Peyer's patch (tissue), 4 donors: ENCODE measurements around the gene CAPZA2.

Experiments used
- CTCF ChIP-seq, 6 experiments: fragments of 450-650 bp in 4 of 6; fragments of 200-600 bp in 2 of 6; sonication (generic) in 1 of 6; IDR thresholded peaks; one replicate each; pipeline ENCODE4 v1.5.1; 2017 to 2019; ENCODE audit warnings: antibody characterized with exemption in 6 of 6, mild to moderate bottlenecking in 3 of 6, moderate library complexity in 1 of 6
- POLR2A ChIP-seq, 2 donors: fragments of 450-650 bp; IDR thresholded peaks; one replicate each; pipeline ENCODE4 v1.5.1; 2017; ENCODE audit warnings: antibody characterized with exemption in 2 of 2, mild to moderate bottlenecking in 2 of 2, moderate library complexity in 2 of 2

- TF ChIP-seq CTCF (IDR thresholded peaks at IDR 0.05) (no peak), POLR2A (IDR thresholded peaks at IDR 0.05) (no peak)
These were observed 93.0 kb downstream of the CAPZA2 start for GRCh38 chr7:116955340-116955739.
